Cardiac septum (tissue), 1 donor: ENCODE results near the gene ADAM22. TPM values are rescaled to one million over a fixed set of nuclear protein-coding genes. Genes with fewer than 3 reads are reported as not detected.
"Not testable (repeated sequence)": the region's sequence is repeated elsewhere in the genome, so short reads cannot be mapped to it uniquely, and the experiment has no call there.

ENCODE experiments used
- DNase-seq: peaks from one replicate; pipeline ENCODE4 v3.0.0-alpha.2; 2020; ENCODE audit warnings: low spot score
- intact Hi-C: fragments of 100-400 bp; cut with DNase I; formaldehyde crosslinking; loops from one replicate; pipeline ENCODE4 v1.14.0; 2022
- total RNA-seq: library from RNA; stranded (reverse); fragmentation: NEBNext Ultra II Directional; extraction: Animal tissue kit (Norgen Biotek cat#: 25700); gene quantifications from one replicate; pipeline ENCODE4 v1.2.1, GENCODE V29; 2021
- donor health status: DM: no; HTN: no; CAD: no.

Gene ADAM22
- total RNA-seq, 1 donor from 2014 or later, result 3.4 TPM

- intact Hi-C loops, result no loop called here
- no peak for DNase-seq
Measured at GRCh38 chr7:88141953-88142352, 207.9 kb downstream of the ADAM22 start.

GRCh38 chr7:88146616-88147015 lies 212.6 kb downstream of the ADAM22 start:
- no peak for DNase-seq
- intact Hi-C loops, result no loop called here

- DNase-seq, result no peak
- intact Hi-C loops, result no loop called here
Measured at GRCh38 chr7:88147341-88147740, 213.3 kb downstream of the ADAM22 start.

GRCh38 chr7:88147949-88148348 lies 213.9 kb downstream of the ADAM22 start:
- no peak for DNase-seq
- intact Hi-C loops, result no loop called here

- intact Hi-C loops, result no loop called here
- DNase-seq, result no peak
Measured at GRCh38 chr7:88150033-88150432, 216.0 kb downstream of the ADAM22 start.

GRCh38 chr7:88151119-88151790 lies 217.2 kb downstream of the ADAM22 start:
- intact Hi-C loops, result no loop called here
- DNase-seq, result no peak

GRCh38 chr7:88153378-88153777 lies 219.3 kb downstream of the ADAM22 start:
- DNase-seq, result no peak
- intact Hi-C loops, result no loop called here

- no peak for DNase-seq
- intact Hi-C loops, result no loop called here
Measured at GRCh38 chr7:88155756-88156155, 221.7 kb downstream of the ADAM22 start.

GRCh38 chr7:88156356-88156755 lies 222.3 kb downstream of the ADAM22 start:
- no peak for DNase-seq
- intact Hi-C loops, result no loop called here

- DNase-seq, intact Hi-C loops: not testable (repeated sequence)
Measured at GRCh38 chr7:88159741-88160140, 225.7 kb downstream of the ADAM22 start.

GRCh38 chr7:88165697-88166096 lies 231.6 kb downstream of the ADAM22 start:
- DNase-seq, result no peak
- intact Hi-C loops, result loop anchor here (5.0 kb wide), 1 partner anchor 273 kb away; no protein-coding TSS in a partner anchor

- no peak for DNase-seq
- intact Hi-C loops, result loop anchor here (5.0 kb wide), 1 partner anchor 275 kb away; no protein-coding TSS in a partner anchor
Measured at GRCh38 chr7:88167223-88167622, 233.2 kb downstream of the ADAM22 start.

- intact Hi-C loops, result loop anchor here (5.0 kb wide), 1 partner anchor 275 kb away; no protein-coding TSS in a partner anchor
- no peak for DNase-seq
Measured at GRCh38 chr7:88167721-88168120, 233.7 kb downstream of the ADAM22 start.

GRCh38 chr7:88169717-88170320 lies 235.8 kb downstream of the ADAM22 start:
- intact Hi-C loops, result loop anchor here (5.0 kb wide), 1 partner anchor 278 kb away; no protein-coding TSS in a partner anchor
- no peak for DNase-seq

GRCh38 chr7:88172842-88173241 lies 238.8 kb downstream of the ADAM22 start:
- intact Hi-C loops, result no loop called here
- no peak for DNase-seq

GRCh38 chr7:88176190-88176589 lies 242.1 kb downstream of the ADAM22 start:
- no peak for DNase-seq
- intact Hi-C loops, result no loop called here

- DNase-seq, result no peak
- intact Hi-C loops, result no loop called here
Measured at GRCh38 chr7:88183051-88183450, 249.0 kb downstream of the ADAM22 start.

- no peak for DNase-seq
Measured at GRCh38 chr7:88184848-88185304, 250.8 kb downstream of the ADAM22 start.

GRCh38 chr7:88185650-88186049 lies 251.6 kb downstream of the ADAM22 start:
- intact Hi-C loops, result no loop called here
- DNase-seq, result no peak

More at GRCh38 chr7:88184848-88185304, 250.8 kb downstream of the ADAM22 start:
- intact Hi-C loops, result no loop called here

GRCh38 chr7:88191911-88192310 lies 257.9 kb downstream of the ADAM22 start:
- intact Hi-C loops, result no loop called here
- DNase-seq, result no peak

- DNase-seq, result no peak
- intact Hi-C loops, result no loop called here
Measured at GRCh38 chr7:88200261-88200660, 266.2 kb downstream of the ADAM22 start.
